Cardiac fibroblast (primary cell): ENCODE results near the gene DOCK6.
A peak's percentile ranks its signal among the peaks of the same experiment; 100 is the strongest.

Source experiments
- DNase-seq, 2 donors: peaks; one replicate each; pipeline versions ENCODE4 v3.0.0 to v3.0.0-alpha.2; 2010; ENCODE audit warnings: low read depth in 2 of 2
- H3K4me3 ChIP-seq, 2 donors: replicated peaks in 1 of 2; 1 replicate in 1 of 2; 2 replicates in 1 of 2; pipeline ENCODE4 v1.5.1; 2011; ENCODE audit warnings: low read depth in 2 of 2, low read length in 2 of 2, mild to moderate bottlenecking in 2 of 2, moderate library complexity in 1 of 2
- TF ChIP-seq, protein P1 (sequence below): IDR thresholded peaks from one replicate; pipeline ENCODE4 v1.5.1; 2011; ENCODE audit warnings: low read depth, mild to moderate bottlenecking, low read length, inconsistent platforms

The DOCK6 gene

DNA sequence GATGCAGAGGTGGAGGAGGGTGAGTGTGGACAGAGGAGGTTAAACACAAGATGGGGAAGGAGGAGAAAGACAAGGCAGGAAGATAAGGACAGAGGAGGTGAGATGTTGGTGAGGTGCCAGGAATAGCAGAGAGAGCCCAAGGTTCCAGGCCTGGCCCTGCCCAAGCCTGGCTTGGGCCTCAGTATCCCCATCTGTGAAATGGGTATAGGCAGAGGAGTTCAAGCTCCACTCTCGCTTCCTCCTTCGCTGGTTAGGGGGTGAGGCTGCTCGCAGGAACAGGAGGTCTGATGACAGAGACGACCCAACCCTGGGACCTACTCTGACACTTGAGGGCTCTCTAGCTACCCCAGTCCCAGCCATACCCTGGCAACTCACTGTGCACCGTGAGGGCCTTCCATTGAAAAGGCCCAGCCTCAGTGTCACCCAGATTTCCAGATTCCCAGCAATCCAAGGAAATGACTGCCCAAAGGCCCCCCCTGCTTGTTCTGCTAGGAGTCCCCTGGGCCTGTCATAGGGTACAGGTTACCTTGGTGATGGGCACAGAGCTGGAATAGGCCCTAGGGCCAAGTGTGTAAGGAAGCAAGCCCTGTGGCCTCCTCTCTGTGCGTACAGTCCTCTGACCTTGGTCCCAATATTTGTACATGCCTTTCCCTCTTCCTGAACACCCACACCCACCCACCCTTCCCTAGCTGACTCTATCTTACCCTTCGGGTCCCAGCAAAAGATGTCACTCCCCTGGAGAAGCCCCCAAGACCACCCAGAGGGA is 31.5 kb downstream of the DOCK6 start:
- TF ChIP-seq, protein P1, sequence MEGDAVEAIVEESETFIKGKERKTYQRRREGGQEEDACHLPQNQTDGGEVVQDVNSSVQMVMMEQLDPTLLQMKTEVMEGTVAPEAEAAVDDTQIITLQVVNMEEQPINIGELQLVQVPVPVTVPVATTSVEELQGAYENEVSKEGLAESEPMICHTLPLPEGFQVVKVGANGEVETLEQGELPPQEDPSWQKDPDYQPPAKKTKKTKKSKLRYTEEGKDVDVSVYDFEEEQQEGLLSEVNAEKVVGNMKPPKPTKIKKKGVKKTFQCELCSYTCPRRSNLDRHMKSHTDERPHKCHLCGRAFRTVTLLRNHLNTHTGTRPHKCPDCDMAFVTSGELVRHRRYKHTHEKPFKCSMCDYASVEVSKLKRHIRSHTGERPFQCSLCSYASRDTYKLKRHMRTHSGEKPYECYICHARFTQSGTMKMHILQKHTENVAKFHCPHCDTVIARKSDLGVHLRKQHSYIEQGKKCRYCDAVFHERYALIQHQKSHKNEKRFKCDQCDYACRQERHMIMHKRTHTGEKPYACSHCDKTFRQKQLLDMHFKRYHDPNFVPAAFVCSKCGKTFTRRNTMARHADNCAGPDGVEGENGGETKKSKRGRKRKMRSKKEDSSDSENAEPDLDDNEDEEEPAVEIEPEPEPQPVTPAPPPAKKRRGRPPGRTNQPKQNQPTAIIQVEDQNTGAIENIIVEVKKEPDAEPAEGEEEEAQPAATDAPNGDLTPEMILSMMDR, result no peak
- no peak for DNase-seq
- H3K4me3 ChIP-seq, result no peak overlapping the region

DNA sequence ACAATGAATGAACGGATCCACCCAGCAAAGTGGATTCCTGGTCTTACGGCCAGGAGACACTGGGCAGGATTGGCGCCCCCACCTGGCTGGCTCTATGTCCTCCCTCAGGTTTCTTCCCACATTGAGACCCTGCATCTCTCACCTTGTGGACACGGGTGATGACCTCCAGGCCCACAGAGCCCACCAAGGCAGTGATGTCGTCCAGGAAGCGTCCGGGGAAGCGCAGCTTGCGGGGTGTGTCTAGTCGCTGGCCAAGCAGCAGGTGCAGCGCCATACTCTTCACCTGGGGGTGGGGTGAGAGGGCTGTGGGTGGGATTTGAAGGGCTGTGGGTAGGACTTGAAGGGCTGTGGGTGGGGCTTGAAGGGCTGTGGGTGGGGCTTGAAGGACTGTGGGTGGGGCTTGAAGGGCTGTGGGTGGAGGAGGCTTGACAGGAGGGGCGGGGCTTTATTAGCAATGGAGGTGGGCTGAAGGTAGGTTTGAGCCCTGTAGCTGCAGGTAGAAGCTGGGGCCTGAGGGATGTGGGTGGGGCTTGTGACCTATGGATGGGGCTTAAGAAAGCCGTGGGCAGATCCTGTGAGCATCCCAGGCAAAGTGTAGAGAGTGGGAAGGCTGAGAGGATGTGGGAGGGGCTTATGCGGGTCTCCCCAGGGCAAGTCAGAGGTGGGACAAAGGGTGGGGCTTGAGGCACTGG is 35.0 kb downstream of the DOCK6 start:
- no peak overlapping the region for H3K4me3 ChIP-seq
- TF ChIP-seq, protein P1, result peak; percentile 6
- peak in 1 of 2 donors; percentile 15 for DNase-seq

DNA sequence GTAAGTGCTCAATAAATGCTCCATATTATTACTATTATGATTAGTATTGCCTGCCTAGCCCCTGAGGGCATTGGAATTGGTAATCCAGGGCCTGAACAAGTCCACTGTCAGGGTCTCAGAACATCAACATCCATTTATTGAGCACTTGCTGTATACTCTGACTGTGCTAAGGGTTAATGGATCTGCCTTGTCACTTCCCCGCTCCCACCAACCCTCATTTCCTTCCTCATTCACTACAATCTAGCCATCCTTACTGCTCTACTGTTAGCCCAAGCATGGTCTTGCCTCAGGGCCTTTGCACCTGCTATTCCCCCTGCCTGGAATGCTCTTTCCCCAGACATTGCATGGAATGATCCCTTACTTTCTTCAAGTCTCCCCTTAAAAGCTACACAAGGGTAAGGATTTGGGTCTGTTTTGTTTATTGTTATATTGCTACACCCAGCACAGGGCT is 35.6 kb downstream of the DOCK6 start:
- DNase-seq, result no peak
- no peak overlapping the region for H3K4me3 ChIP-seq
- TF ChIP-seq, protein P1, result no peak

DNA sequence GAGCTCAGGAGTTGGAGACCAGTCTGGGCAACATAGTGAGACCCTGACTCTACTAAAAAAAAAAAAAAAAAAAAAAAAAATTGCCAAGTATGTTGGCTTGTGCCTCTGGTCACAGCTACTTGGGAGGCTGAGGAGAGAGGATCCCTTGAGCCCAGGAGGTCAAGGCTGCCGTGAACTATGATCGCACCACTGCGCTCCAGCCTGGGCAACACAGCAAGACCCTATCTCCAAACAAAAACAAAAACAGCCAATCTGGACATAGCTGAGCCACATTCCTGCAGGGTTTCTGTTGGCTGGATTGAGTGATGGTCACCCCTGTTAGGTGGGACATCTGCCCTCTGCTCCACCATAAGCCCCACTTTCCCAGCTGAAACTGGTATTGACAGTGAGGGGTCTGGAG is 36.5 kb downstream of the DOCK6 start:
- H3K4me3 ChIP-seq, result no peak overlapping the region
- no peak for DNase-seq
- TF ChIP-seq, protein P1, result no peak

DNA sequence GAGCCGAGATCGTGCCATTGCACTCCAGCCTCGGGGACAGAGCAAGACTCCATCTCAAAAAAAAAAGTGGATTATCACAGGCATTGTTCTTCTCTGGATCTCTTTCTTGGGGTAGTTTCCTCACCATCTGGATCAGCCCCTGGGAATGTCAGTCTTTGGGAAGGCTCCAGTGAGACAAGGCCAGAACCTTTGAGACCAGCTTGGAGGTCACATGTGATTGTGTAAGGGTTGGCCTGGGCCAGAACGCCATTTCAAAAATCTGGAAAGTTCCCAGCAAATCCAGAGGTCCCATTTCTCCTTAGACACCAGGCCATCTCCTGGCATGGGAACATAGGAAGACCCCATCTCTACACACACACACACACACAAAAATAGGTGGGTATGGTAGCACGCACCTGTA is 37.2 kb downstream of the DOCK6 start:
- TF ChIP-seq, protein P1, result no peak
- H3K4me3 ChIP-seq, result no peak overlapping the region
- no peak for DNase-seq

DNA sequence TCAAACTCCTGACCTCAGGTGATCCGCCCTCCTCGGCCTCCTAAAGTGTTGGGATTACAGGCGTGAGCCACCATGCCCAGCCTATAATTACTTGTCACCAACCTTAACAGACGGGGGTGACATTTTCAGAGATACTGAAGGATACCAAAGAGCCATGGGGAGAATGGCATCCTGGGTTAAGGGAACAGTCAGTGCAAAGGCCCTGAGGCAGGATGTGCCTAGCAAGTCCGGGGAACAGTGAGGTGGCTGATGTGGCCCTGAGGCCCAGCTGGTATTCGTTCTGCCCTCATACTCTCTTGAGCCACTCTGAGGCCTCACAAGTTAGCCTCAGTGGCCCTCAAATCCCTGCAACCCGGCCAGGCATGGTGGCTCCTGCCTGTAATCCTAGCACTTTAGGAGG is 37.9 kb downstream of the DOCK6 start:
- no peak for DNase-seq
- H3K4me3 ChIP-seq, result no peak overlapping the region
- TF ChIP-seq, protein P1, result no peak
